NCI-H2196 treated with DMSO at 0.1 percent for 48 hours (cell line): Measurements from ENCODE around the gene MRPL4.

Experiments used
- DNase-seq: peaks from one replicate; lab custom pipeline; 2025; ENCODE audit not compliant: unreplicated experiment; lab: John Stamatoyannopoulos, UW

MRPL4 gene

GRCh38 chr19:10309423-10309822 is 57.4 kb downstream of the MRPL4 start, which contains the start of gene ZGLP1:
TSS of gene ZGLP1 (minus strand) at chr19:10309815.
- no peak for DNase-seq
